Bladder microvascular endothelial cell (primary cell): ENCODE measurements around the gene CDO1. TPM values are rescaled to one million over a fixed set of nuclear protein-coding genes. Genes with fewer than 3 reads are reported as not detected.

ENCODE experiments used
- total RNA-seq: library from RNA; depleted of rRNA; stranded (reverse); fragments of >200 nt; gene quantifications from 2 replicates; pipeline ENCODE4 v1.2.3, GENCODE V29; 2014

Gene CDO1
- total RNA-seq, result 0.63 and 0.81 TPM in 2 replicates

DNA sequence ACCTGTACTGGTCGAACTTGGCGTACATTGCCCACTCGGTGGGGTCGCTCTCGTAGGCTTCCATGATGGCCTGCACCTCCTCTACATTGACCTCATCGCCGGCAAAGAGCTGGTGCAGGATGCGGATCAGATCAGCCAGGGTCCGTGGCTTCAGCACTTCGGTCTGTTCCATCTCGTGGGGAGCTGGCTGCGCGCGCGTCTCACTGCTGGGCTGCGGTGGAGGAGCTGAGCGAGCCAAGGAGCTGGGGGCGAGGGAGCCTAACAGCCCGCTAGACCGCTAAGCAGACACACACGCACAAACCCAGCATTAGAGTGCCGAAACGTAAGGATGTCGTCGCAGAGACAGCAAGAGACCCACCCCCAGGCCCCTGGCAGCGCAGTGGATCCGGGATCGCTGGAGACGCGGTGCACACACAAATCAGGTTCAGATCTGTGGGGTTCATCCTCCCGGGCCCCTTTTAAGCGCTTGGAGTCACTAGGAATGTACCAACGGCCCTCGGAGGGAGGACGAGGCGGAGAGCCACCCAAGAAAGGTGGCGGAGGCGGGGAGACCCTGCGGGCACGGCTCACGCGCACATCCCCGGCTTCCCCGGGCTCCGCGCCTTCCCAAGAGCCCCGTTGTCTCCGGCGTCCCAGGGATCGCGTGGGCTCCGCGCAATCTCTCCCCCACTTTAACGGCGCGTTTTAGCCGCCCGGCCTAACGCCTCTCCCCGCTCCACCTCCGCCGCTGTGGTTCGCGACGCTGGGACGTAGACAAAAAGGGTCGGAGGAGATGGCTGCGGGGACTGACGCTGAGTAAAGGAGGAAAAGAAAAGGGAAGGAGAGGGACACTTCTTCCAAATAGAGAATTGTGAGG, at the start of gene CDO1:
TSS of gene CDO1 (minus strand) at position 434 of the 856 bp plus-strand sequence. CDS start at position 172, 262 bp downstream.

DNA sequence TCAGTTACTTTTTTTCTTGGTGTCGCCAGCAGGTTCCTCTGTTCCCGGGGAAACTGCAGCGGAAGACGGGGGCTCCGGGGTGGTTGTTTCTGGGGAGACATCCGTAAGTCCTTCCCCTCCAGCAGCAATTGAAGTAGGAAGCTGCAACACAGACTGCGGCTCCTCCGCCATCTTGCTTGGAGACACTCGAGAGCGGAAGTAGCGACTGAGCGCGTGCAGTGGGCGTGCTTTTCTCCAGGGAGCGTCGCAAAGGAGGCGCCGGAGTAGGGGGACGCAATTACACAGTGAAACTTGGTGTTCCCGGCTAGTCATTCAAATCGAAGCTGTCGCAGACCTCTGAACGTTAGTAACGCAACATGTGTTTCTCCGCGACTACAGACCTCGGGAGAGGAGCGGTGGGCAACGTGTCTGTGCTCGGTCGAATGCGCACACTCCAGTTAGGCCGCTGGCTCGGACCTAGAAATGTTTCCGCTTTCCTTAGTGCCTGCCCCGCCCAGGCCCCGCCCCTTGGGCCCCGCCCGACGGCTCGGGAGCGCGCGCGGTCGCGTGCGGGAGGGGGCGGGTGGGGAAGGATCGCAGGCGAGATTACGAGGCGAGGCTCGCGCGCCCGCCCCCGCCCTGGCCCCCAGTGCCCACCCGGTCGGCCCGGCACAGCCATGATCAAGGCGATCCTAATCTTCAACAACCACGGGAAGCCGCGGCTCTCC, 25.1 kb upstream of the CDO1 start, which contains the start of the genes AP3S1 and ATG12:
TSS of gene AP3S1 (plus strand) at position 554 of the 707 bp plus-strand sequence. CDS start at position 657, 103 bp downstream.
TSS of gene ATG12 (minus strand) at position 184 of the 707 bp plus-strand sequence. CDS start at position 171, 13 bp downstream.

Other genes starting within 250 kb of the CDO1 start
- 0.63 and 0.65 TPM in 2 replicates for gene TICAM2, start 214.2 kb downstream of the CDO1 start, total RNA-seq
- gene TMED7, start 190.6 kb downstream of the CDO1 start, total RNA-seq, result 53.9 and 104 TPM in 2 replicates
- 15.5 and 40.2 TPM in 2 replicates for gene ATG12, start 24.9 kb upstream of the CDO1 start, total RNA-seq
- gene AP3S1, start 25.3 kb upstream of the CDO1 start, total RNA-seq, result 42.4 and 55.4 TPM in 2 replicates
- gene LVRN, start 145.8 kb upstream of the CDO1 start, total RNA-seq, result 0.16 and 0.57 TPM in 2 replicates
- not detected in 2 replicates for gene ARL14EPL, start 215.8 kb upstream of the CDO1 start, total RNA-seq